Prostate gland (tissue), 2 donors: Measurements from ENCODE around the gene VEPH1.

Experiments
- CTCF ChIP-seq, 4 experiments: fragments of 200-600 bp in 2 of 4; fragments of 450-650 bp in 2 of 4; sonication (generic) in 2 of 4; IDR thresholded peaks; 1 replicate in 3 of 4; 2 replicates in 1 of 4; pipeline ENCODE4 v1.5.1; 2016 to 2019; ENCODE audit warnings: antibody characterized with exemption in 4 of 4, mild to moderate bottlenecking in 2 of 4, moderate library complexity in 2 of 4
- POLR2A ChIP-seq: fragments of 450-650 bp; IDR thresholded peaks from one replicate; pipeline ENCODE4 v1.6.1; 2016; ENCODE audit warnings: antibody characterized with exemption, mild to moderate bottlenecking

GRCh38 chr3:157240408-157240807, 262.8 kb downstream of the VEPH1 start:
- TF ChIP-seq CTCF (IDR thresholded peaks at IDR 0.05) (no peak), POLR2A (no peak)
